Tibial nerve (tissue), 4 donors: ENCODE results near the gene ARFRP1. TPM values are rescaled to one million over a fixed set of nuclear protein-coding genes. Genes with fewer than 3 reads are reported as not detected.
A peak's percentile ranks its signal among the peaks of the same experiment; 100 is the strongest.

Source experiments
- DNase-seq, 2 donors: peaks; one replicate each; pipeline ENCODE4 v3.0.0-alpha.2; 2019; ENCODE audit warnings: low spot score in 2 of 2
- H3K27ac ChIP-seq, 4 donors: fragments of 200-600 bp; sonication (generic) in 3 of 4; one replicate each; pipeline ENCODE4 v1.5.1; 2017 to 2019; ENCODE audit warnings: mild to moderate bottlenecking in 1 of 4
- H3K27me3 ChIP-seq, 2 donors: fragments of 200-600 bp; sonication (generic) in 1 of 2; one replicate each; pipeline versions ENCODE4 v1.5.1 to v1.6.0; 2017 to 2019
- H3K36me3 ChIP-seq, 3 donors: fragments of 200-600 bp; sonication (generic); one replicate each; pipeline ENCODE4 v1.5.1; 2018 to 2019
- H3K4me1 ChIP-seq, 4 donors: fragments of 200-600 bp; sonication (generic) in 3 of 4; one replicate each; pipeline ENCODE4 v1.5.1; 2017 to 2019
- H3K4me3 ChIP-seq, 4 donors: fragments of 200-600 bp; sonication (generic) in 3 of 4; one replicate each; pipeline ENCODE4 v1.5.1; 2017 to 2019; ENCODE audit warnings: mild to moderate bottlenecking in 1 of 4, moderate library complexity in 1 of 4
- H3K9me3 ChIP-seq, 4 donors: fragments of 200-600 bp; sonication (generic) in 3 of 4; one replicate each; pipeline ENCODE4 v1.5.1; 2017 to 2019
- EP300 ChIP-seq, 2 donors: sonication (generic); formaldehyde crosslinking; IDR thresholded peaks; one replicate each; pipeline ENCODE4 v1.6.1; 2017; ENCODE audit warnings: antibody characterized with exemption in 2 of 2, mild to moderate bottlenecking in 1 of 2
- POLR2A ChIP-seq, 2 donors: fragments of 450-650 bp; IDR thresholded peaks; one replicate each; pipeline ENCODE4 v1.6.1; 2017; ENCODE audit warnings: antibody characterized with exemption in 2 of 2, mild to moderate bottlenecking in 2 of 2, moderate library complexity in 2 of 2
- whole genome bisulfite sequencing, 2 donors: methylation state at CpG; one replicate each; pipeline ENCODE4 v1.1.5; 2018; 5-methylcytosine and 5-hydroxymethylcytosine counted together
- total RNA-seq, 4 donors: library from RNA; depleted of rRNA; stranded (reverse); fragments of >200 nt; gene quantifications; one replicate each; pipeline ENCODE4 v1.1.0, GENCODE V29; 2016
- TF ChIP-seq, protein P1 (sequence below), 5 experiments: fragments of 200-600 bp in 3 of 5; fragments of 450-650 bp in 2 of 5; sonication (generic) in 3 of 5; IDR thresholded peaks; one replicate each; pipeline ENCODE4 v1.5.1; 2016 to 2019; ENCODE audit warnings: antibody characterized with exemption in 5 of 5, mild to moderate bottlenecking in 3 of 5, moderate library complexity in 2 of 5

Gene ARFRP1, protein sequence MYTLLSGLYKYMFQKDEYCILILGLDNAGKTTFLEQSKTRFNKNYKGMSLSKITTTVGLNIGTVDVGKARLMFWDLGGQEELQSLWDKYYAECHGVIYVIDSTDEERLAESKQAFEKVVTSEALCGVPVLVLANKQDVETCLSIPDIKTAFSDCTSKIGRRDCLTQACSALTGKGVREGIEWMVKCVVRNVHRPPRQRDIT
- total RNA-seq, result 10 to 100 TPM; 36.9 to 71.1 (median 50.9) TPM

GRCh38 chr20:63707558-63708300 is at the start of gene ARFRP1, which contains the start of gene ZGPAT:
ARFRP1 (minus strand) TSS chr20:63707976; CDS start chr20:63707091, 885 bp downstream.
ZGPAT (plus strand) TSS chr20:63708039; CDS start chr20:63708581, 542 bp downstream.
- TF ChIP-seq, protein P1, sequence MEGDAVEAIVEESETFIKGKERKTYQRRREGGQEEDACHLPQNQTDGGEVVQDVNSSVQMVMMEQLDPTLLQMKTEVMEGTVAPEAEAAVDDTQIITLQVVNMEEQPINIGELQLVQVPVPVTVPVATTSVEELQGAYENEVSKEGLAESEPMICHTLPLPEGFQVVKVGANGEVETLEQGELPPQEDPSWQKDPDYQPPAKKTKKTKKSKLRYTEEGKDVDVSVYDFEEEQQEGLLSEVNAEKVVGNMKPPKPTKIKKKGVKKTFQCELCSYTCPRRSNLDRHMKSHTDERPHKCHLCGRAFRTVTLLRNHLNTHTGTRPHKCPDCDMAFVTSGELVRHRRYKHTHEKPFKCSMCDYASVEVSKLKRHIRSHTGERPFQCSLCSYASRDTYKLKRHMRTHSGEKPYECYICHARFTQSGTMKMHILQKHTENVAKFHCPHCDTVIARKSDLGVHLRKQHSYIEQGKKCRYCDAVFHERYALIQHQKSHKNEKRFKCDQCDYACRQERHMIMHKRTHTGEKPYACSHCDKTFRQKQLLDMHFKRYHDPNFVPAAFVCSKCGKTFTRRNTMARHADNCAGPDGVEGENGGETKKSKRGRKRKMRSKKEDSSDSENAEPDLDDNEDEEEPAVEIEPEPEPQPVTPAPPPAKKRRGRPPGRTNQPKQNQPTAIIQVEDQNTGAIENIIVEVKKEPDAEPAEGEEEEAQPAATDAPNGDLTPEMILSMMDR (IDR thresholded peaks at IDR 0.05), result peak in 2 of 5 experiments; percentile 20 to 44
- TF ChIP-seq EP300 (IDR thresholded peaks at IDR 0.05) (peak; percentile 32 to 90), POLR2A (IDR thresholded peaks at IDR 0.05) (peak; percentile 0 to 54)
- Histone ChIP-seq H3K36me3 (peaks cover 0 to 79% (median 5%) of the 10 kb centered on the region in 3 donors), H3K27ac (peak within 1 kb of the TSS; percentile 51 to 88 (median 86)), H3K4me3 (peak within 1 kb of the TSS; percentile 71 to 96 (median 82)), H3K4me1 (peaks cover 0 to 39% (median 26%) of the 10 kb centered on the region in 4 donors), H3K9me3 (peaks cover 0 to 6% (median 0%) of the 10 kb centered on the region in 4 donors), H3K27me3 (no peaks in the 10 kb centered on the region)
- peak; percentile 79 to 85 for DNase-seq
- WGBS, 2 donors, result 0 to 1% methylated on average over 1 to 50 of the region's 98 CpGs

GRCh38 chr20:63756648-63756991 is 48.8 kb upstream of the ARFRP1 start:
- no peak for TF ChIP-seq POLR2A (IDR thresholded peaks at IDR 0.05)
- TF ChIP-seq, protein P1 (IDR thresholded peaks at IDR 0.05), result no peak
- no peak for TF ChIP-seq EP300 (IDR thresholded peaks at IDR 0.05)

DNA sequence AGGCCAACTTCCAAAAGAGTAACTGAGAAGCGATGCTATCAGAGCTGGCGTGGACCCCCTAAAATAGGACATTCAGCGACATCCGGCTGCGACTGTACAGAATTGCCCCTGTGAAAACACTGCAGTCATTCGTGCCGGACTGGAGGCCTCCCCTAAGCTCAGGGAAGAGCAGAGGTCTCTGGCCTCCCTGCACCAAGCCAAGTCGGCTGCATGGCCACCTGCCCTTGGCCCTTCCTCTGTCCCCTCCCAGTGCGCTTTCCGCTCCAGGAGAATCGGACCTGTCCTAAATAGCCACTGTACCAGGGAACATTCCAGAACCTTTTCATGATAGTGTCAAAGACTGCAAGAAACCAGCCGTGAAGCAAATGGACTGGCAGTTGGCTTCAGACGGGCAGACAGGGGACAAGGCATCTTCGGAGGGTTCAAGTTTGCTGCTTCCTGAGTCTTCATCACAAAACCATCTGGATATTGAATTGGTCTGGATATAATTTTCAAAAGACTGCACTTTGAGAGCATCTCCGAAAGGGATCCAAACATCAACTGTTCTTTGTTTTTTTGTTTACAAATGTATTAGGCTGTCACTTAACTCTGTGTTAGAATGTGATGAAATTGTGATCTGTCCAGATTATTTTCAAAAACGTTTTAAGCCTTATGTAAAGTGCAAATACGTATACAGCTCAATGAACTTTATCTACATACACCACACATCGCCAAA is 48.3 kb upstream of the ARFRP1 start:
- Histone ChIP-seq H3K36me3 (peaks cover 0 to 9% (median 0%) of the 10 kb centered on the region in 3 donors), H3K4me3 (no peak overlapping the region), H3K9me3 (no peaks in the 10 kb centered on the region), H3K4me1 (no peaks in the 10 kb centered on the region), H3K27ac (no peak overlapping the region), H3K27me3 (no peaks in the 10 kb centered on the region)
- DNase-seq, result no peak
- 73 to 83% methylated on average over 18 of the region's 18 CpGs for WGBS, 2 donors
- TF ChIP-seq EP300 (IDR thresholded peaks at IDR 0.05) (no peak), POLR2A (IDR thresholded peaks at IDR 0.05) (no peak)

More at GRCh38 chr20:63756648-63756991, 48.8 kb upstream of the ARFRP1 start:
- H3K9me3 ChIP-seq, result no peaks in the 10 kb centered on the region
- no peak overlapping the region for H3K4me3 ChIP-seq
- no peaks in the 10 kb centered on the region for H3K4me1 ChIP-seq
- no peaks in the 10 kb centered on the region for H3K27me3 ChIP-seq
- H3K27ac ChIP-seq, result no peak overlapping the region
- peaks cover 0 to 9% (median 0%) of the 10 kb centered on the region in 3 donors for H3K36me3 ChIP-seq
- no peak for DNase-seq
- WGBS, 2 donors, result 61 to 64% methylated on average over 8 of the region's 8 CpGs

- TF ChIP-seq, protein P1 (IDR thresholded peaks at IDR 0.05), result no peak
- TF ChIP-seq EP300 (IDR thresholded peaks at IDR 0.05) (no peak), POLR2A (IDR thresholded peaks at IDR 0.05) (no peak)
- 78 to 85% methylated on average over 13 to 15 of the region's 16 CpGs for WGBS, 2 donors
- H3K27ac ChIP-seq, result no peak overlapping the region
- H3K9me3 ChIP-seq, result no peaks in the 10 kb centered on the region
- DNase-seq, result no peak
- no peaks in the 10 kb centered on the region for H3K4me1 ChIP-seq
- H3K27me3 ChIP-seq, result no peaks in the 10 kb centered on the region
- no peak overlapping the region for H3K4me3 ChIP-seq
- H3K36me3 ChIP-seq, result peaks cover 0 to 22% (median 0%) of the 10 kb centered on the region in 3 donors
Observed at GRCh38 chr20:63754008-63754407, 46.2 kb upstream of the ARFRP1 start.

GRCh38 chr20:63753381-63753780 is 45.6 kb upstream of the ARFRP1 start:
- Histone ChIP-seq H3K4me1 (no peaks in the 10 kb centered on the region), H3K4me3 (no peak overlapping the region), H3K36me3 (peaks cover 0 to 22% (median 0%) of the 10 kb centered on the region in 3 donors), H3K27ac (no peak overlapping the region), H3K27me3 (no peaks in the 10 kb centered on the region), H3K9me3 (no peaks in the 10 kb centered on the region)
- WGBS, 2 donors, result 89 to 92% methylated on average over 12 to 13 of the region's 13 CpGs
- no peak for TF ChIP-seq POLR2A (IDR thresholded peaks at IDR 0.05)
- TF ChIP-seq, protein P1 (IDR thresholded peaks at IDR 0.05), result no peak
- no peak for DNase-seq
